Right lobe of liver (tissue), 6 donors: ENCODE results near the gene IFNAR2. TPM values are rescaled to one million over a fixed set of nuclear protein-coding genes. Genes with fewer than 3 reads are reported as not detected.
A peak's percentile ranks its signal among the peaks of the same experiment; 100 is the strongest.

Experiments
- ATAC-seq, 4 donors: fragments of 200-7000 bp; cut with Tn5 transposase; one replicate each; pipeline ENCODE4 v1.9.1; 2020; ENCODE audit warnings: mild to moderate bottlenecking in 4 of 4, moderate library complexity in 4 of 4
- DNase-seq, 3 donors: peaks; one replicate each; pipeline ENCODE4 v3.0.0-alpha.2; 2020
- H3K27ac ChIP-seq, 3 donors: fragments of 200-600 bp; one replicate each; pipeline ENCODE4 v1.8.0; 2022
- H3K27me3 ChIP-seq, 2 donors: fragments of 200-600 bp; one replicate each; pipeline ENCODE4 v1.8.0; 2022
- H3K36me3 ChIP-seq, 4 donors: fragments of 200-600 bp; sonication (generic) in 1 of 4; one replicate each; pipeline versions ENCODE4 v1.5.1 to v1.8.0; 2017 to 2022; ENCODE audit warnings: control low read depth in 1 of 4
- H3K4me1 ChIP-seq, 4 donors: fragments of 200-600 bp; sonication (generic) in 1 of 4; one replicate each; pipeline versions ENCODE4 v1.5.1 to v1.8.0; 2017 to 2022; ENCODE audit warnings: control low read depth in 1 of 4
- H3K4me3 ChIP-seq, 3 donors: fragments of 200-600 bp; one replicate each; pipeline ENCODE4 v1.8.0; 2022
- H3K9me3 ChIP-seq, 4 donors: fragments of 200-600 bp; sonication (generic) in 1 of 4; one replicate each; pipeline versions ENCODE4 v1.5.1 to v1.8.0; 2017 to 2022; ENCODE audit warnings: control low read depth in 1 of 4
- POLR2A ChIP-seq: fragments of 450-650 bp; IDR thresholded peaks from one replicate; pipeline ENCODE4 v1.6.1; 2017; ENCODE audit warnings: antibody characterized with exemption, mild to moderate bottlenecking
- WGBS: methylation state at CpG from one replicate; pipeline ENCODE4 v1.1.6; 2018; ENCODE audit warnings: low coverage, low lambda C conversion rate; ENCODE audit not compliant: insufficient coverage; ENCODE audit errors: missing lambda C conversion rate; 5-methylcytosine and 5-hydroxymethylcytosine counted together
- intact Hi-C, 2 donors: fragments of 100-400 bp; cut with DNase I; formaldehyde crosslinking; loops; one replicate each; pipeline versions ENCODE4 v1.11.2 to v1.14.1; 2022
- total RNA-seq, 6 experiments: library from RNA; depleted of rRNA in 2 of 6; stranded (reverse); fragments of >200 nt in 2 of 6; fragmentation: NEBNext Ultra II Directional in 3 of 6; extraction: Animal tissue kit (Norgen Biotek cat#: 25700) in 3 of 6; gene quantifications; one replicate each; pipeline versions ENCODE4 v1.1.0 to v1.2.4, GENCODE V29; 2016 to 2023
- TF ChIP-seq, protein P1 (sequence below), 4 donors: fragments of 200-600 bp in 3 of 4; fragments of 450-650 bp in 1 of 4; IDR thresholded peaks; one replicate each; pipeline versions ENCODE4 v1.5.1 to v1.8.0; 2016 to 2022; ENCODE audit warnings: antibody characterized with exemption in 4 of 4, mild to moderate bottlenecking in 2 of 4
- donor health status: DM: no; HTN: yes; CAD: no.
- donor health status: DM: no; HTN: no; CAD: no.
- donor health status: DM: no; HTN: no; CAD: no.
- donor health status: DM: no; HTN: yes; CAD: no.
- donor health status: DM: no; HTN: yes; CAD: no.

Gene IFNAR2
- total RNA-seq, 6 experiments from 2014 or later = 12.4 to 35.5 (median 16.3) TPM

- no peak for TF ChIP-seq POLR2A
- TF ChIP-seq, protein P1, sequence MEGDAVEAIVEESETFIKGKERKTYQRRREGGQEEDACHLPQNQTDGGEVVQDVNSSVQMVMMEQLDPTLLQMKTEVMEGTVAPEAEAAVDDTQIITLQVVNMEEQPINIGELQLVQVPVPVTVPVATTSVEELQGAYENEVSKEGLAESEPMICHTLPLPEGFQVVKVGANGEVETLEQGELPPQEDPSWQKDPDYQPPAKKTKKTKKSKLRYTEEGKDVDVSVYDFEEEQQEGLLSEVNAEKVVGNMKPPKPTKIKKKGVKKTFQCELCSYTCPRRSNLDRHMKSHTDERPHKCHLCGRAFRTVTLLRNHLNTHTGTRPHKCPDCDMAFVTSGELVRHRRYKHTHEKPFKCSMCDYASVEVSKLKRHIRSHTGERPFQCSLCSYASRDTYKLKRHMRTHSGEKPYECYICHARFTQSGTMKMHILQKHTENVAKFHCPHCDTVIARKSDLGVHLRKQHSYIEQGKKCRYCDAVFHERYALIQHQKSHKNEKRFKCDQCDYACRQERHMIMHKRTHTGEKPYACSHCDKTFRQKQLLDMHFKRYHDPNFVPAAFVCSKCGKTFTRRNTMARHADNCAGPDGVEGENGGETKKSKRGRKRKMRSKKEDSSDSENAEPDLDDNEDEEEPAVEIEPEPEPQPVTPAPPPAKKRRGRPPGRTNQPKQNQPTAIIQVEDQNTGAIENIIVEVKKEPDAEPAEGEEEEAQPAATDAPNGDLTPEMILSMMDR (IDR thresholded peaks at IDR 0.05) = no peak
These were observed 21.2 kb upstream of the IFNAR2 start for GRCh38 chr21:33208534-33208933.

DNA sequence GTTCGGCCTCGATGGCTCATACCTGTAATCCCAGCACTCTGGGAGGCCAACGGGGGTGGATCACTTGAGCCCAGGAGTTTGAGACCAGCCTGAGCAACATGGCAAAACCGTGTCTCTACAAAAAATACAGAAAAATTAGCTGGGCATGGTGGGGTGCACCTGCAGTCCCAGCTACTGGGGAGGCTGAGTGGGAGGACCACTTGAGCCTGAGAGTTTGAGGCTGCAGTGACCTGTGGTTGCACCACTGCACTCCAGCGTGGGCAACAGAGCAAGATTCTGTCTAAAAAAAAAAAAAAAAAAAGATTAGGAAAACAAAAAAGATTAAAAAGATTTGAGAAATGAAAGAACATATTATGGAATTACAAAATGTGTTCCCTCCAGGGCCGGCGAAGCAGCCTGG is 18.4 kb upstream of the IFNAR2 start:
- ATAC-seq (no peak), DNase-seq (no peak)
- TF ChIP-seq POLR2A = no peak
- TF ChIP-seq, protein P1 (IDR thresholded peaks at IDR 0.05) = no peak
- Histone ChIP-seq H3K4me1 (peaks cover 0 to 23% (median 4%) of the 10 kb centered on the region in 4 donors), H3K4me3 (no peak overlapping the region), H3K27me3 (no peaks in the 10 kb centered on the region), H3K36me3 (no peaks in the 10 kb centered on the region), H3K27ac (no peak overlapping the region), H3K9me3 (no peaks in the 10 kb centered on the region)
- intact Hi-C loops = no loop called here
- 74% methylated on average over 5 of the region's 7 CpGs for WGBS

More at GRCh38 chr21:33208534-33208933, 21.2 kb upstream of the IFNAR2 start:
- H3K4me1 ChIP-seq = peaks cover 0 to 18% (median 7%) of the 10 kb centered on the region in 4 donors
- 38% methylated on average over 1 of the region's 1 CpG for WGBS
- intact Hi-C loops = loop anchor here in 1 of 2 donors (10.0 kb wide), 1 partner anchor 56 kb away; the partner anchor contains the start of gene IL10RB
- H3K9me3 ChIP-seq = no peaks in the 10 kb centered on the region
- no peak overlapping the region for H3K4me3 ChIP-seq
- no peak overlapping the region for H3K27ac ChIP-seq
- H3K36me3 ChIP-seq = no peaks in the 10 kb centered on the region
- no peaks in the 10 kb centered on the region for H3K27me3 ChIP-seq
- ATAC-seq = no peak
- no peak for DNase-seq

GRCh38 chr21:33211732-33212131 is 18.0 kb upstream of the IFNAR2 start:
- H3K9me3 ChIP-seq = no peaks in the 10 kb centered on the region
- H3K4me1 ChIP-seq = peaks cover 0 to 26% (median 4%) of the 10 kb centered on the region in 4 donors
- ATAC-seq = no peak
- WGBS = 53% methylated on average over 6 of the region's 6 CpGs
- no peak for DNase-seq
- TF ChIP-seq, protein P1 (IDR thresholded peaks at IDR 0.05) = no peak
- TF ChIP-seq POLR2A = no peak
- intact Hi-C loops = no loop called here
- H3K36me3 ChIP-seq = no peaks in the 10 kb centered on the region
- H3K27me3 ChIP-seq = no peaks in the 10 kb centered on the region
- no peak overlapping the region for H3K27ac ChIP-seq
- no peak overlapping the region for H3K4me3 ChIP-seq

DNA sequence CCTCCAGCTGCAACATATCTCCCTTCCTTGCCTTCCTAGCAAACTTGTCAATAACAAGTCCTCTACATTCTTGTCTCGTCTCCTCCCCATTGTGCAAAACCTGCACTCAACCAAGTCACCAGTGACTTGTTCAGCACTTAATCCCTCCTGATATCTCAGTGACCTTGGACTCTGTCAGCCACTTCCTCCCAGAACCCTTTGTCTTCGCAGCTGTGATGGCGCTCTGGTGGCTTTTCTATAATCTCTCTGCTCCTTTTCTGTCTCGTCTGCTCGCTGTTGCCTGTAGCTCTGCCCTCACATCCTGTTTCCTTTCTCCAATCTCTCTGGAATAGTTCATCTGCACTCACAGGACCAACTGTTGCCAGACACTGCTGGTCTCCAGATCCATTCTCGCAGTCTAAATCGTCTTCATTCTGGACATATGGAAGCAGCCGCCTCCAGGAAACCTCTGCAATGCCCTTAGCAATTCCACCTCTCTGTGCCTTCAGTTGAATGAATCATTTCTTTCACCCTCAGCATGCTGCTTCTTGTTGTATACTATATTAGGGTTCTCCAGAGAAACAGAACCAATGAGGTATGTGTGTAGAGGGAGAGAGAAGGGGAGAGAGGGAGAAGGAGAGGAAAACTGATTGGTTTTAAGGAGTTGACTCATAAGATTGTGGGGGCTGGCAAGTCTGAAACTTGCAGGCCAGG is 17.4 kb upstream of the IFNAR2 start:
- no peak for TF ChIP-seq POLR2A
- TF ChIP-seq, protein P1 (IDR thresholded peaks at IDR 0.05) = no peak
- Histone ChIP-seq H3K27ac (no peak overlapping the region), H3K4me1 (peaks cover 0 to 24% (median 3%) of the 10 kb centered on the region in 4 donors), H3K27me3 (no peaks in the 10 kb centered on the region), H3K4me3 (no peak overlapping the region), H3K36me3 (no peaks in the 10 kb centered on the region), H3K9me3 (no peaks in the 10 kb centered on the region)
- intact Hi-C loops = no loop called here
- ATAC-seq = peak in 1 of 4 donors; percentile 37
- no peak for DNase-seq
- 56% methylated on average over 8 of the region's 8 CpGs for WGBS
